Embryonic facial prominence (tissue), 1 donor: Measurements from ENCODE around the gene KMT2D.

Source experiments
- DNase-seq: peaks from one replicate; pipeline ENCODE4 v3.0.0-alpha.2; 2016; ENCODE audit errors: extremely low spot score

KMT2D gene

DNA sequence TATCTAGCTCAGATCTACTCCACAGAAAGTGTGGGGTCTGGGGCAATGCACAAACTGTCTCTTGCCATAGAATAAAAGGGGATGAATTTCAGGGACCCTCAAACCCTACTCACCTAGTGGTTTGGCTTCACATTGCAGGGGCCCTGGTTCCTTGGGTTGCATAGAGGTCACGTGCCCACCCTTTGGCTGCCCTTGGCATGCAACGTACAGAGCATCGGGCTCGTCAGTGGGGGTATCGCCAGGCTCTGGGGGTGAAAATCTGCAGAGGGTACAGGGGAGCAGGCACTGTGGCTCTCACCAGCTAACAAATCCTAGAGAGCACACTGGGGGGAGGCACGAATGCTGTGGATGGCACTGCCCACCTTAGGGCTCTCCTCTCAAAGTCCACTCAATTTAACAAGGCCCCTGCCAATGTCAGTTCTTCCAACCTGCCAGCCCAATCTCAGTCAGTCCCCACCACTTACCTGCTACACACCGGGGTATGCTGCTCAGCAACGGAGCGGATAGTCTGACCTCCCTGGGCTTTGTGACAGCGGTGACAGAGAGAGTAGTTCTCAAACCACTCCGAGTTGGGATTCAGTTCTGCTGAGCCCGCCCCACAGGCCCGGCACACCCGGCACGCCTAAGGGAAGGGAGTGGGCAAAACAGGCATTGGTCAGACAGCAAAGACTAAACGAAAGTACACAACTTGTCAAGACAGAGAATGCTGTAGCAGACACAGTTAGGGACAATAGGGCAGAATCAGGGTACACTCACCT is 8.0 kb downstream of the KMT2D start:
- DNase-seq, result no peak

DNA sequence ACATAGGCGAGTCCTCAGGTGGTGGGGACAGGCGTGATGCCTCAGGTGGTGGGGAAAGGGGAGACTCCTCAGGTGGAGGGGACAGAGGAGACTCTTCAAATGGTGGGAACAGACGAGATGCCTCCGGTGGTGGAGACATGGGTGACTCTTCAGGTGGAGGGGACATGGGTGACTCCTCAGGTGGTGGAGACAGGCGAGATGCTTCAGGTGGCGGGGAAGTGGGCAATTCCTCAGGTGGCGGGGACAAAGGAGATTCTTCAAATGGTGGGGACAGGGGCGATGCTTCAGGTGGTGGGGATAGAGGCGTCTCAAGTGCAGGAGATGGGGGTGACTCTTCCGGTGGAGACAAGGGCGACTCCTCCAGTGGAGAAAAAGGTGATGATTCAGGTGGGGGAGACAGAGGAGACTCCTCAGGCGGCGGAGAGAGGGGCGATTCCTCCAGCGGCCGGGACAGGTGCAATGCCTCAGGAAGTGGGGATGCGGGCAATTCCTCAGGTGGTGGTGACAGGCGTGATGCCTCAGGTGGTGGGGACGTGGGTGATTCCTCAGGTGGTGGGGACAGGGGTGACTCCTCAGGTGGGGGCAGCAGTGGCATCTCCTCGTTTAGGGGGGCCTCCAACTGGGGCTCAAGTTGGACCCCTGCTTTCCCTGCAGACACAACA is 8.7 kb downstream of the KMT2D start:
- DNase-seq, result no peak

- no peak for DNase-seq
Observed at GRCh38 chr12:49051373-49051764, 9.2 kb downstream of the KMT2D start.

DNA sequence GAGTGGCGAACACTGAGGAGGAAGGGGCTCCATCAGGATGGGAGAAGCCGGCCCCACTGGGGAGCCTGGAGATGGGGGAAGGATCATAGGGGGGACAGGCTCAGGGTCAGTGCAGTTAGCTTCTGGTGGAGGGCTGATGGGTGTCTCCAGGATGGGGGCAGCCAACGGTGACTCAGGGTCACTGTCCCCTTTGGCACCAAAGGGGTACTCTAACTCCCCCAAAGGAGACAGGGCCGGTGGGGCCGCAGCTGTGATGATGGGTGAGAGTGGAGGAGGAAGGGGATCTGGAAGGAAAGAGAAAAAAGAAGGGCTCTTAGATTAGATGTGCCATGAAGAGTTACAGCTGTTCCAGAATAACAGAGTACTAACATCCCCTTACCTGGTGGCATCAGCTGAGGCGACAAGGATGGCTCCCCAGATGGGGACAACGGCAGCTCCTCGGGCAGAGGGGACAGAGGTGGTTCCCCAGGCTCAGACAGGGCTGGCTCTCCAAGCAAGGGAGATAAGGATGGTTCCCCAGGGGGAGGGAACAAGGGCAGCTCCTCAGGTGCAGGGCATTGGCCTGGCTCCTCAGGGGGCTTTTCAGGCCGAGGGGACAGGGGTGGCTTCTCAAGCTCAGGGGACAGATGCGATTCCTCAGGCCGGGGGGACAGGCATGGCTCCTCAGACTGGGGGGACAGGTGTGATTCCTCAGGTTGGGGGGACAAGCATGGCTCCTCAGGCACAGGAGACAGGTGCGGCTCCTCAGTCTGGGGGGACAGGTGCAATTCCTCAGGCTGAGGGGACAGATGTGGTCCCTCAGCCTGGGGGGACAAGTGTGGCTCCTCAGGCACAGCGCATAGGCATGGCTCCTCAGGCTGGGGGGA is 9.9 kb downstream of the KMT2D start:
- no peak for DNase-seq

DNA sequence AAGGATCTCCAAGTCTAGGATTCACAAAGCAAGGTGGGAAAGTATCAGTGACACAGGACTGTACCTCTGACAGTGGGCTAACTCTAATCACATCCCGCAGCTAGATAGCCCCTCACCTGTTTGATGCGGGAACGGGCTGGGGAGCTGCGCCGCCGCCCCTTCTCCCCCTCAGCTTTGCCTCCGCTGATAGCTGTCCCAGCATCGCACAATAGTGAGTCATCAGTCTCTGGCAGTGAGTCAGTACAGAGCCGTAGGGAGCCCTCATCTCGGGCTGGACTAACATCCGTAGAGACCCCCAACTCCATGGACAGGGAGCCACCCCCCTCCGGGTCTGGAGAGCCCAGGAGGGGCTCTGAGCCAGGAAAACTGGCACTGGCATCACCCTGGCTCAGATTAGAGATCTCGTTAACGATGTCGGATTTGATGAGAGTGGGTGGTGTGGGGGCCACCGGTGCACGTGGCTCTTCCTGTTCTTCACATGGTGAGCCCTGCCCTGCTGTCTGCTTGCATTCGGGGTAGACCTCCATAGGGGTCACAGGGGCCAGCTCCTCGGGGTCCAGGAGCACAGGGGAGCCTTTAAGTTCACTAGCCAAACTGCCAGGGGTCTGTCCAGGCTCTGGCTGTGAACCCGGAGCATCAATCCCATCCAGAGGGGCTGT is 10.9 kb downstream of the KMT2D start:
- DNase-seq, result no peak

DNA sequence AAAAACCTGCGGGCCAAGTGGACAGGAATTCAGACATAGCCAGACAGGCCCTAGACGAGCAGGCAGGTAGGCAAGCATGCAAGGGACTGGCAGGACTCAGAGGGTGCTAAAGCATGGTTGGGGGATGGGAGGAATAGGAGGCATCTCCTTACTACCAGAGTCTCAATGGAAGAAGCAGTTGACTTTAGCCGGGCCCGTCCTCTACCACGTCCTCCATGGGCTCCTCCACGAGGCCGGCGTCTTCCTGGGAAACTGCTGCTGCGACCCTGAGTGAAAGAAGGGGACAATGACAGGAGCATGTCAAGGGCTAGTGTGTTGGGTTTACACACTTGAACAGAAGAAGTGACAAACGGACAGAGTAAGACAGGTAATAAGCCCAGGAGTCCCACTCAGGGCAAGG is 11.6 kb downstream of the KMT2D start:
- DNase-seq, result no peak

DNA sequence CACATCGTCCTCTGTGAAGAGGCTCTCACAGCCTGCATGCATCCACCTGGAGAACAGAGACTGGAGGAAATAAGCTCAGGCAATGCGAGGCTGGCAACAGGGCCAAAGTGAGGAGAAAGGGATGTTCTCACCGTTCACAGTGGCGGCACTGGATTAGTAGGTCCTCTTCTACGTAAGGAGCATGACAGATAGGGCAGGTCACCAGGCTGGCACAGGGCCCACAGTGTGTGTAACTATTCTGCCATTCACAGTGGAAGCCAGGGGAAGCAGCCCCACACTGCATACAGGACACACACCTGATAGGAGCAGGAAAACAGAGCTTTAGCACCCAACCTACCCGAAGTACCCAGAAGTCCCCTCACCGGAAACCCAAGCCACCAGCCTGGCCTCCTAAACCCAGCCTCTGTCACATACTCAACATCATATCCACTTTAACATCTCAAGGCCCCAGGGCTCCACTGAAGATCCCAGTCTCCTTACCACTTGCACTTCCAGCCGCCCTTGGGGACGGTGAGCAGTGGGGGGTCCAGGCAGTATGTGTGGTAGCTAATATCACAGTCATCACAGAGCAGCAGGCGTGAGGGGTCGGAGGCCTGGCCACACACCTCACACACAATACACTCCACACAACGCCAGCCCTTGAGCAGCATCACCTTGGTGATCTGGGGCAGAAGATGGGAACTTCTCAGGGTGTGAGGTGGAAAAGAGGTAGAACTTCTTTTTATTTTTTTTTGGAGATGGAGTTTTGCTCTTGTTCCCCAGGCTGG is 14.3 kb downstream of the KMT2D start:
- no peak for DNase-seq

DNA sequence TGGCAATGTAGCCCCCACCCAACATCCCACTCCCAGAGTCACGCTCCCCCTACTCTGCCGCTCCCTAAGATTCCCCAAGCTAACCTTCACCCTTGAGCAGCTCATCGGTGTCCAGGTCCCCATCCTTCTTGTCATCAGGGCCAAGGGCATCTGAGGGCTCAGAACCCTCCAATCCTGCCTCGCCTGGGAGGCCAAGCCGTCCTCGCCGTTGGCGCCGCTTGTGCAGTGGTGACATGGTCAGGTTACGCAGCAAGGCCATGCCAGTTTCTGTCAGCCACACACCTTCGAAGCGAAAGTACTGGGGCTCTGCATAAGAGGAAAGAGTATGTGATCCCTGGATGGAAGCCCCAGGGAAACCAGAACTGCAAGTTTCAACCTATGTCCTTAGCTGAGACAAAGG is 15.9 kb downstream of the KMT2D start:
- no peak for DNase-seq

DNA sequence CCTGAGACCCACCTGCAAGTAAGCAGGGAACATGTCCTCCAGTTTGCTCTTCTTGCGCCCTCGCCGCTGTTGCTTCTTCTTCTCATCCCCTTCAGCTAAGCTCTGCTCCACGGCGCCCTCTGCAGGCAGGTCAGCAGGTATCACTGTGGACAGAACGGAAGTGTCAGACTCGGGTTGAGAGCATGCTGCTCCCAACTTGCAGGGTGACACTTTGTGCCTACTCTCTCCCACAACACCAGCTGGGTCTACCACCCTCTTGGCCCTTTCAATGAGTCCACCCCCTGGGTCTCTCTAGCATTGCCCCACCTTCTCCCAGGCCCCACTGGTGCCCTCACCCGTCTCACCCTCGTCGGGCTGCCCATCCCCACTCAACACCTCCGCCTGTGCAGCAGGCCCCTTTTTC is 16.7 kb downstream of the KMT2D start:
- no peak for DNase-seq

GRCh38 chr12:49043241-49043640 is 17.4 kb downstream of the KMT2D start:
- no peak for DNase-seq

DNA sequence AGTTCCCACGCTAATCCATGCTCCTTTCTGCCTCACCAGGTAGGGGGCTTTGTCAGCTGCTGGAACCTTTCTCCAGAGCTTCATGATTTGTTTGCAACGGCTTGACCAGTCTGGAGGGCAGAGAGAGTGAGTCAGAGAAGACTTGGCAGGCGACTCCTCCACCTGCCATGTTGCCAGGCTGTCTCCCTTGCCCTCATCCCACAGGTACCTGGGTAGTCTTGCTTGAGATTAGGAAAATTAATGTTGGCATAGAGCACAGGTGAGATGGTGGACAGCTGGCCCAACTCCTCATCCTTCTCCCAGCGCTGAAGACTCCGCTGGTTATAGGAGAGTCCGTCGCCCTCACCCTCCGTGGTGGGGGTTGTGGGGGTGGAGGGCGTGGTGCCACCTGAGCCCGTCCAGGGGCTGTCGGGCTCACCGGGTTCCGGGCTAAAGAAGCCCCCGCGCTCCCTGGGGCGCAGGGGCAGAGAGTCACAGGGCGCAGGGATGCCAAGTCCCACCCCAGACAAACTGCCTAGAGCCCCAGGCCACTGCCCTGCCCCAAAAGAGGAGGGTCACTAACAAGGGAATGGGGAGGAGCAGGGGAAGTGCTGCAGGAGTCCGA is 18.6 kb downstream of the KMT2D start:
- DNase-seq, result no peak

- no peak for DNase-seq
Observed at GRCh38 chr12:49041036-49041880, 19.3 kb downstream of the KMT2D start.

GRCh38 chr12:49040364-49040855 is 20.2 kb downstream of the KMT2D start:
- DNase-seq, result no peak

- no peak for DNase-seq
Observed at GRCh38 chr12:49039421-49040363, 20.9 kb downstream of the KMT2D start.

DNA sequence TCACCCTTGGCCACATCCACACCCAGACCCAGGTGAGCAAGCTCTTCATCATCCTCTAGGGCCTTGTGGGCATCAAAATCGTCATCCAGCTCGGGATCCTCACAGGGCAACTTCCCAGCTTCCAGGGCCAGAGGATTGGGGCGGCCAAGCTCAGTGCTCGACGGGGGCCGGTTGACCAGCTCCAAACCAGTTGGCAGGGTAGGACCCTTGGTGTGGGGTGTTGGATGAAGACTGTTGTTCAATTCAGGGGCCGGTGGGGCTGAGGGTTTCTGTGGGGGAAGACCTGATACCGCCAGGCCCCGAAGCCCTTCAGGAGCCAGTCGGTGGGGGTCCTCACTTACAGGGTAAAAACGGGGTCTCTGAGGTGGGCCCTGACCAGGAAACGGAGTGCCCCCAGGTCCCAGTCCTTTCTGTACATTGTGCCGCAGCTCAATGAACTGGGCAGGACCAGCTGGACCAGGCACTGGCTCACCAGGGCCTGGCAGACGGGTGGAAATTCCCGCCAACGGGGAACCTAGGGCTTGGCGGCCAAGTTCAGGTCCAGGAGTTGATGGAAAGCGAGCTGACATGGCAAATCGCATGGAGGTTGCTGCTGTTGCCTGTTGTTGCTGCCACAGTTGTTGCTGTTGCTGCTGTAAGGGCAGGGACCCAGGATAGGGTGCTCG is 22.2 kb downstream of the KMT2D start:
- no peak for DNase-seq

DNA sequence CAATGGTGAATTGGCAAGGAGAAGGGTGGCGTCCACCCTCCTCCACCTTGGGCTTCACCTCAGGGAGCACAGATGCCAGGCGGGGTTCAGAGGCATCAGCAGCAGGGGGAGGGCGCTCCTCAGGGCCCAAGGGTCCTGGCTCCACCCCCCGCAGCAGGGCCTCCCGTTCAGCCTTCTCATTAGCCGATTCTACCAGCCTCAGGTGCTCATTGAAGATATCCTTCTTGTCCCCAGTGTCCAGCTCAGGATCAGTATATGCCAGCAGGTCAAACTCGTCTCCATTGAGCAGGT is 22.7 kb downstream of the KMT2D start:
- DNase-seq, result no peak

GRCh38 chr12:49037111-49037946 is 23.3 kb downstream of the KMT2D start:
- no peak for DNase-seq
